Liver (tissue), 9 donors: ENCODE data around the gene FOXP3. TPM values are rescaled to one million over a fixed set of nuclear protein-coding genes. Genes with fewer than 3 reads are reported as not detected.

Experiments
- DNase-seq: peaks from one replicate; pipeline ENCODE4 v3.0.0-alpha.2; 2017; ENCODE audit warnings: low spot score
- H3K27ac ChIP-seq, 2 donors: one replicate each; pipeline ENCODE4 v1.7.0; 2013; ENCODE audit warnings: inconsistent platforms in 2 of 2, low read length in 2 of 2, control low read depth in 1 of 2, low read depth in 1 of 2, mild to moderate bottlenecking in 1 of 2
- H3K27me3 ChIP-seq, 4 donors: one replicate each; pipeline versions ENCODE4 v1.6.1 to v1.7.0; 2013; ENCODE audit warnings: low read length in 3 of 4, inconsistent platforms in 1 of 4, mild to moderate bottlenecking in 1 of 4, moderate library complexity in 1 of 4; ENCODE audit not compliant: control insufficient read depth in 4 of 4, insufficient read depth in 4 of 4
- H3K36me3 ChIP-seq, 4 donors: one replicate each; pipeline versions ENCODE4 v1.6.1 to v1.7.0; 2013; ENCODE audit warnings: low read length in 3 of 4, mild to moderate bottlenecking in 3 of 4, low read depth in 1 of 4, moderate library complexity in 1 of 4; ENCODE audit not compliant: control insufficient read depth in 4 of 4, insufficient read depth in 3 of 4
- H3K4me1 ChIP-seq, 4 donors: one replicate each; pipeline versions ENCODE4 v1.6.1 to v1.7.0; 2013; ENCODE audit warnings: low read length in 3 of 4, mild to moderate bottlenecking in 3 of 4, moderate library complexity in 1 of 4; ENCODE audit not compliant: control insufficient read depth in 4 of 4, insufficient read depth in 4 of 4
- H3K4me3 ChIP-seq, 3 donors: one replicate each; pipeline versions ENCODE4 v1.6.1 to v1.7.0; 2013; ENCODE audit warnings: low read length in 3 of 3, control low read depth in 1 of 3, low read depth in 1 of 3, mild to moderate bottlenecking in 1 of 3
- H3K9ac ChIP-seq, 2 donors: one replicate each; pipeline ENCODE4 v1.7.0; 2013; ENCODE audit warnings: low read length in 2 of 2, mild to moderate bottlenecking in 2 of 2, moderate library complexity in 2 of 2, control low read depth in 1 of 2, low read depth in 1 of 2
- H3K9me3 ChIP-seq, 4 donors: one replicate each; pipeline versions ENCODE4 v1.6.1 to v1.7.0; 2013; ENCODE audit warnings: low read length in 3 of 4; ENCODE audit not compliant: control insufficient read depth in 4 of 4
- EGR1 ChIP-seq, 2 donors: IDR thresholded peaks; 2 replicates each; pipeline ENCODE4 v1.6.1; 2016 to 2018; ENCODE audit warnings: antibody characterized with exemption in 2 of 2, low read depth in 2 of 2
- FOXA1 ChIP-seq: IDR thresholded peaks from 2 replicates; pipeline ENCODE4 v1.6.1; 2016; ENCODE audit warnings: antibody characterized with exemption
- FOXA2 ChIP-seq: IDR thresholded peaks from 2 replicates; pipeline ENCODE4 v1.6.1; 2016; ENCODE audit warnings: antibody characterized with exemption
- GABPA ChIP-seq, 2 donors: IDR thresholded peaks in 1 of 2; conservative IDR thresholded peaks in 1 of 2; 2 replicates each; pipeline ENCODE4 v1.6.1; 2016; ENCODE audit warnings: antibody characterized with exemption in 2 of 2, mild to moderate bottlenecking in 1 of 2, moderate library complexity in 1 of 2
- HNF4A ChIP-seq, 2 donors: conservative IDR thresholded peaks; 2 replicates each; pipeline ENCODE4 v1.6.1; 2016; ENCODE audit warnings: antibody characterized with exemption in 2 of 2, mild to moderate bottlenecking in 2 of 2
- JUND ChIP-seq, 2 donors: IDR thresholded peaks; 2 replicates each; pipeline ENCODE4 v1.6.1; 2016; ENCODE audit warnings: antibody characterized with exemption in 2 of 2
- NR2F2 ChIP-seq: IDR thresholded peaks from 2 replicates; pipeline ENCODE4 v1.6.1; 2016; ENCODE audit warnings: antibody characterized with exemption
- RAD21 ChIP-seq, 2 donors: IDR thresholded peaks; 2 replicates each; pipeline ENCODE4 v1.6.1; 2016; ENCODE audit warnings: antibody characterized with exemption in 2 of 2, mild to moderate bottlenecking in 2 of 2
- RXRA ChIP-seq, 2 donors: IDR thresholded peaks; 2 replicates each; pipeline ENCODE4 v1.6.1; 2017 to 2018; ENCODE audit warnings: antibody characterized with exemption in 2 of 2, mild to moderate bottlenecking in 1 of 2
- SP1 ChIP-seq: IDR thresholded peaks from 2 replicates; pipeline ENCODE4 v1.6.1; 2018; ENCODE audit warnings: antibody characterized with exemption, mild to moderate bottlenecking
- TAF1 ChIP-seq: conservative IDR thresholded peaks from 2 replicates; pipeline ENCODE4 v1.6.1; 2016; ENCODE audit warnings: antibody characterized with exemption, mild to moderate bottlenecking
- YY1 ChIP-seq: IDR thresholded peaks from 2 replicates; pipeline ENCODE4 v1.6.1; 2016; ENCODE audit warnings: antibody characterized with exemption, mild to moderate bottlenecking
- WGBS: extraction: QIAGEN DNeasy Blood & Tissue Kit; methylation state at CpG from one replicate; pipeline ENCODE4 v1.1.7; 2013; 5-methylcytosine and 5-hydroxymethylcytosine counted together
- polyA plus RNA-seq, 2 donors: library from polyadenylated mRNA; stranded (reverse) in 1 of 2; unstranded in 1 of 2; fragments of 200-250 nt in 1 of 2; fragments of >200 nt in 1 of 2; fragmentation: Nextera tagmentation in 1 of 2; extraction: Ambion mirVana in 1 of 2; gene quantifications; one replicate each; pipeline versions ENCODE4 v1.2.1 to v1.2.3, GENCODE V29; 2013 to 2015
- total RNA-seq, 2 donors: library from RNA; depleted of rRNA; stranded (reverse); fragments of >200 nt; gene quantifications; one replicate each; pipeline ENCODE4 v1.2.3, GENCODE V29; 2014
- TF ChIP-seq, protein P1 (sequence below): fragments of 150-350 bp; IDR thresholded peaks from 2 replicates; pipeline ENCODE4 v1.5.1; 2017; ENCODE audit warnings: improper control_type of control experiment, low read depth, low read length; ENCODE audit not compliant: missing input control
- TF ChIP-seq, protein P2 (sequence below): IDR thresholded peaks from 2 replicates; pipeline ENCODE4 v1.6.1; 2016; ENCODE audit warnings: antibody characterized with exemption
- TF ChIP-seq, protein P3 (sequence below): IDR thresholded peaks from 2 replicates; pipeline ENCODE4 v1.6.1; 2016; ENCODE audit warnings: antibody characterized with exemption
- TF ChIP-seq, protein P4 (sequence below): IDR thresholded peaks from 2 replicates; pipeline ENCODE4 v1.6.1; 2016; ENCODE audit warnings: antibody characterized with exemption, mild to moderate bottlenecking
- donor health status: healthy.
- donor health status: healthy.
- donor health status: healthy.
- donor health status: healthy.
- donor health status: healthy.

The FOXP3 gene
- total and polyA plus RNA-seq, 4 donors: 0.05 to 0.65 (median 0.19) TPM

DNA sequence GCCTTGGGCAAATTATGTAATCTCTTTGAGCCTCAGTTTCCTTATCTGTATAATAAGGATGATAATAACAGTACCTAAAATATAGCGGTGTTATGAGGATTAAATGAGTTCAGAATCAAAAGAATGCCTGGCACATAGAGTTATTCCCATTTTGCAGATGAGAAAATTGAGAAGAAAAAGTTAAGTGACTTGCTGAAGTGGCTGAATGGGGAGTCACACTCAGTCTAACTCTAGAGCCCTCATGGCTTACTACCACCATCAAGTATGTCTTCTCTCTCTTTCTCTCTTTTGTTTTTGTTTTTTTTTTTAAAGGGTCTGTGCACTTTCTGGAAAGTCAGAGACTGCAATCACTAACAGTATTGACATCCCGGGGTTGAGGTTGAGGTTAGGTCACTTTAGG, 32.0 kb downstream of the FOXP3 start:
- whole genome bisulfite sequencing: 76% methylated on average over 2 of the region's 2 CpGs
- DNase-seq: no peak
- Histone ChIP-seq H3K36me3 (no peaks in the 10 kb centered on the region), H3K9ac (no peak overlapping the region), H3K27me3 (no peaks in the 10 kb centered on the region), H3K27ac (no peak overlapping the region), H3K4me3 (no peak overlapping the region), H3K9me3 (no peaks in the 10 kb centered on the region), H3K4me1 (no peaks in the 10 kb centered on the region)
- no peak for TF ChIP-seq FOXA1
- TF ChIP-seq EGR1 (IDR thresholded peaks at IDR 0.05; ENCODE audit: low read depth in 2 of 2): no peak
- TF ChIP-seq RAD21 (IDR thresholded peaks at IDR 0.05): no peak
- TF ChIP-seq FOXA2: no peak
- TF ChIP-seq, protein P1, sequence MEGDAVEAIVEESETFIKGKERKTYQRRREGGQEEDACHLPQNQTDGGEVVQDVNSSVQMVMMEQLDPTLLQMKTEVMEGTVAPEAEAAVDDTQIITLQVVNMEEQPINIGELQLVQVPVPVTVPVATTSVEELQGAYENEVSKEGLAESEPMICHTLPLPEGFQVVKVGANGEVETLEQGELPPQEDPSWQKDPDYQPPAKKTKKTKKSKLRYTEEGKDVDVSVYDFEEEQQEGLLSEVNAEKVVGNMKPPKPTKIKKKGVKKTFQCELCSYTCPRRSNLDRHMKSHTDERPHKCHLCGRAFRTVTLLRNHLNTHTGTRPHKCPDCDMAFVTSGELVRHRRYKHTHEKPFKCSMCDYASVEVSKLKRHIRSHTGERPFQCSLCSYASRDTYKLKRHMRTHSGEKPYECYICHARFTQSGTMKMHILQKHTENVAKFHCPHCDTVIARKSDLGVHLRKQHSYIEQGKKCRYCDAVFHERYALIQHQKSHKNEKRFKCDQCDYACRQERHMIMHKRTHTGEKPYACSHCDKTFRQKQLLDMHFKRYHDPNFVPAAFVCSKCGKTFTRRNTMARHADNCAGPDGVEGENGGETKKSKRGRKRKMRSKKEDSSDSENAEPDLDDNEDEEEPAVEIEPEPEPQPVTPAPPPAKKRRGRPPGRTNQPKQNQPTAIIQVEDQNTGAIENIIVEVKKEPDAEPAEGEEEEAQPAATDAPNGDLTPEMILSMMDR: no peak
- TF ChIP-seq RXRA (IDR thresholded peaks at IDR 0.05): no peak
- no peak for TF ChIP-seq SP1
- TF ChIP-seq, protein P2, sequence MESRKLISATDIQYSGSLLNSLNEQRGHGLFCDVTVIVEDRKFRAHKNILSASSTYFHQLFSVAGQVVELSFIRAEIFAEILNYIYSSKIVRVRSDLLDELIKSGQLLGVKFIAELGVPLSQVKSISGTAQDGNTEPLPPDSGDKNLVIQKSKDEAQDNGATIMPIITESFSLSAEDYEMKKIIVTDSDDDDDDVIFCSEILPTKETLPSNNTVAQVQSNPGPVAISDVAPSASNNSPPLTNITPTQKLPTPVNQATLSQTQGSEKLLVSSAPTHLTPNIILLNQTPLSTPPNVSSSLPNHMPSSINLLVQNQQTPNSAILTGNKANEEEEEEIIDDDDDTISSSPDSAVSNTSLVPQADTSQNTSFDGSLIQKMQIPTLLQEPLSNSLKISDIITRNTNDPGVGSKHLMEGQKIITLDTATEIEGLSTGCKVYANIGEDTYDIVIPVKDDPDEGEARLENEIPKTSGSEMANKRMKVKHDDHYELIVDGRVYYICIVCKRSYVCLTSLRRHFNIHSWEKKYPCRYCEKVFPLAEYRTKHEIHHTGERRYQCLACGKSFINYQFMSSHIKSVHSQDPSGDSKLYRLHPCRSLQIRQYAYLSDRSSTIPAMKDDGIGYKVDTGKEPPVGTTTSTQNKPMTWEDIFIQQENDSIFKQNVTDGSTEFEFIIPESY: no peak
- no peak for TF ChIP-seq JUND (IDR thresholded peaks at IDR 0.05)
- TF ChIP-seq NR2F2: no peak
- TF ChIP-seq YY1: no peak
- TF ChIP-seq, protein P3, sequence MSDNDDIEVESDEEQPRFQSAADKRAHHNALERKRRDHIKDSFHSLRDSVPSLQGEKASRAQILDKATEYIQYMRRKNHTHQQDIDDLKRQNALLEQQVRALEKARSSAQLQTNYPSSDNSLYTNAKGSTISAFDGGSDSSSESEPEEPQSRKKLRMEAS: no peak
- TF ChIP-seq HNF4A (conservative IDR thresholded peaks at IDR 0.05): no peak
- no peak for TF ChIP-seq TAF1
- TF ChIP-seq, protein P4, sequence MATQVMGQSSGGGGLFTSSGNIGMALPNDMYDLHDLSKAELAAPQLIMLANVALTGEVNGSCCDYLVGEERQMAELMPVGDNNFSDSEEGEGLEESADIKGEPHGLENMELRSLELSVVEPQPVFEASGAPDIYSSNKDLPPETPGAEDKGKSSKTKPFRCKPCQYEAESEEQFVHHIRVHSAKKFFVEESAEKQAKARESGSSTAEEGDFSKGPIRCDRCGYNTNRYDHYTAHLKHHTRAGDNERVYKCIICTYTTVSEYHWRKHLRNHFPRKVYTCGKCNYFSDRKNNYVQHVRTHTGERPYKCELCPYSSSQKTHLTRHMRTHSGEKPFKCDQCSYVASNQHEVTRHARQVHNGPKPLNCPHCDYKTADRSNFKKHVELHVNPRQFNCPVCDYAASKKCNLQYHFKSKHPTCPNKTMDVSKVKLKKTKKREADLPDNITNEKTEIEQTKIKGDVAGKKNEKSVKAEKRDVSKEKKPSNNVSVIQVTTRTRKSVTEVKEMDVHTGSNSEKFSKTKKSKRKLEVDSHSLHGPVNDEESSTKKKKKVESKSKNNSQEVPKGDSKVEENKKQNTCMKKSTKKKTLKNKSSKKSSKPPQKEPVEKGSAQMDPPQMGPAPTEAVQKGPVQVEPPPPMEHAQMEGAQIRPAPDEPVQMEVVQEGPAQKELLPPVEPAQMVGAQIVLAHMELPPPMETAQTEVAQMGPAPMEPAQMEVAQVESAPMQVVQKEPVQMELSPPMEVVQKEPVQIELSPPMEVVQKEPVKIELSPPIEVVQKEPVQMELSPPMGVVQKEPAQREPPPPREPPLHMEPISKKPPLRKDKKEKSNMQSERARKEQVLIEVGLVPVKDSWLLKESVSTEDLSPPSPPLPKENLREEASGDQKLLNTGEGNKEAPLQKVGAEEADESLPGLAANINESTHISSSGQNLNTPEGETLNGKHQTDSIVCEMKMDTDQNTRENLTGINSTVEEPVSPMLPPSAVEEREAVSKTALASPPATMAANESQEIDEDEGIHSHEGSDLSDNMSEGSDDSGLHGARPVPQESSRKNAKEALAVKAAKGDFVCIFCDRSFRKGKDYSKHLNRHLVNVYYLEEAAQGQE: no peak

DNA sequence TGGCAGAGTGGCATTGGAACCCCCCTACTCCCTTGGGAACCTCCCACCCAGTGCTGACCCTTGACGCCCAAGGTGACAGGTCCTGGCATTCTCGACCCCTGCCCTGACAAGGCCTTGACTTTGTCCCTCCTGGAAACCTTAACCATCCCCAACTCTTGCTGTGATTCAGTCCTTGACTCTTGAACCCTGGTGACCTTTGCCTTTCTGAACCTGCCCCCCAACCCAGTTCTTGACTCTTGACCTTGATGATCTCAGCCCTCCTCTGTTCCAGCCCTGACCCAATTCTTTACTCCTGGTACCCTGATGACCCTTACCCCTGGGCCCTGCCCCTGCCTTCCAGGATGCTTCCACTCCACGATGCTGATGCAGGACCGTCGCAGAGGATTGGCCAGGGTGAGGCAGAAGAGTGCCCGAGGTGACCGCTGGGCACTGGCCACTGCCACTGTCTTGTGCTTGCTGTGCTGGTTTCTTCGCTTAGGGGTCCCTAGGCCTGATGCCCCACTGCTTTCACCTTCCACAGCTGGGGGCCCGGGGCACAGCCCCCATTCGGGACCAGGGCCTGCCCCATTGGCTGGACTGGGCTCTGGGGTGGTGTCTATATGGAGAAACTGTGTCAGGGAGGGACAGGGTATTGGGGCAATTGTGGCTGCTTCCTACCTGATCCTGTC, 33.0 kb downstream of the FOXP3 start:
- no peak overlapping the region for H3K4me3 ChIP-seq
- 93% methylated on average over 10 of the region's 10 CpGs for WGBS
- no peaks in the 10 kb centered on the region for H3K9me3 ChIP-seq
- no peaks in the 10 kb centered on the region for H3K4me1 ChIP-seq
- H3K36me3 ChIP-seq: no peaks in the 10 kb centered on the region
- H3K27me3 ChIP-seq: no peaks in the 10 kb centered on the region
- no peak overlapping the region for H3K9ac ChIP-seq
- TF ChIP-seq GABPA (IDR thresholded peaks at IDR 0.05 in 1 of 2, conservative IDR thresholded peaks at IDR 0.05 in 1 of 2) (no peak), NR2F2 (no peak)
- H3K27ac ChIP-seq: no peak overlapping the region
- DNase-seq: no peak
